ENCODE results near the gene ARF3.
A peak's percentile ranks its signal among the peaks of the same experiment; 100 is the strongest.
"Not testable (repeated sequence)": the region's sequence is repeated elsewhere in the genome, so short reads cannot be mapped to it uniquely, and the experiment has no call there.

The ARF3 gene

GRCh38 chr12:48925304-48926011 lies 31.8 kb downstream of the ARF3 start, which contains the start of gene FKBP11:
FKBP11 (minus strand) TSS chr12:48925492; CDS start chr12:48925428, 64 bp downstream.
- DNase-seq, result peak; percentile 43 to 85 (median 73)

GRCh38 chr12:48924617-48925303 lies 32.5 kb downstream of the ARF3 start:
- DNase-seq, result peak; percentile 42 to 82 (median 68)

- DNase-seq, result no peak
These were observed 34.2 kb downstream of the ARF3 start for GRCh38 chr12:48923117-48923516.

- peak in 3 of 5 experiments; percentile 22 to 76 (median 35) for DNase-seq
These were observed 39.3 kb downstream of the ARF3 start for GRCh38 chr12:48917857-48918537.

GRCh38 chr12:48910196-48910595 lies 47.1 kb downstream of the ARF3 start:
- no peak for DNase-seq

- DNase-seq, result not testable (repeated sequence)
These were observed 47.6 kb downstream of the ARF3 start for GRCh38 chr12:48909698-48910097.

- DNase-seq, result no peak
These were observed 50.0 kb downstream of the ARF3 start for GRCh38 chr12:48907245-48907644.

GRCh38 chr12:48903982-48904411 lies 53.3 kb downstream of the ARF3 start:
- peak; percentile 47 to 87 (median 75) for DNase-seq

GRCh38 chr12:48903363-48903981 lies 53.8 kb downstream of the ARF3 start:
- no peak for DNase-seq

- DNase-seq, result peak in 1 of 5 experiments; percentile 38
These were observed 56.0 kb downstream of the ARF3 start for GRCh38 chr12:48901278-48901677.

- DNase-seq, result no peak
These were observed 57.6 kb downstream of the ARF3 start for GRCh38 chr12:48899651-48900050.

- DNase-seq, result no peak
These were observed 63.0 kb downstream of the ARF3 start for GRCh38 chr12:48894271-48894670.

GRCh38 chr12:48890657-48891418 lies 66.4 kb downstream of the ARF3 start:
- peak; percentile 45 to 69 (median 55) for DNase-seq

- DNase-seq, result no peak
These were observed 67.6 kb downstream of the ARF3 start for GRCh38 chr12:48889679-48890078.

Data from T-helper 2 cell (primary cell).